H9 (cell line): ENCODE data around the gene GBGT1. TPM values are rescaled to one million over a fixed set of nuclear protein-coding genes. Genes with fewer than 3 reads are reported as not detected.

Experiments used
- DNase-seq: peaks from one replicate; pipeline ENCODE4 v3.0.0-alpha.2; 2017
- H2AFZ ChIP-seq: one replicate; pipeline ENCODE4 v1.6.1; 2013; ENCODE audit warnings: mild to moderate bottlenecking, low read length, control low read depth, moderate library complexity
- H2AK5ac ChIP-seq: 2 replicates; pipeline ENCODE4 v1.6.1; 2013; ENCODE audit warnings: low read length, control low read depth, mixed read lengths; ENCODE audit not compliant: insufficient read length
- H2BK120ac ChIP-seq: one replicate; pipeline ENCODE4 v1.6.1; 2013; ENCODE audit warnings: low read depth, mild to moderate bottlenecking, low read length, control low read depth, inconsistent platforms; ENCODE audit not compliant: poor library complexity, severe bottlenecking
- H2BK12ac ChIP-seq: 2 replicates; pipeline ENCODE4 v1.6.1; 2013; ENCODE audit warnings: low read length, control low read depth, mixed read lengths, low read depth; ENCODE audit not compliant: insufficient read length
- H2BK15ac ChIP-seq: 2 replicates; pipeline ENCODE4 v1.6.1; 2013; ENCODE audit warnings: low read depth, low read length, control low read depth
- H2BK20ac ChIP-seq: one replicate; pipeline ENCODE4 v1.6.1; 2013; ENCODE audit warnings: low read depth, mild to moderate bottlenecking, low read length, control low read depth, inconsistent platforms; ENCODE audit not compliant: poor library complexity, severe bottlenecking
- H2BK5ac ChIP-seq: 2 replicates; pipeline ENCODE4 v1.6.1; 2013; ENCODE audit warnings: low read length, control low read depth, mixed read lengths; ENCODE audit not compliant: insufficient read length
- H3K14ac ChIP-seq: 2 replicates; pipeline ENCODE4 v1.6.1; 2013; ENCODE audit warnings: low read length, control low read depth; ENCODE audit not compliant: insufficient read depth
- H3K18ac ChIP-seq: 2 replicates; pipeline ENCODE4 v1.6.1; 2013; ENCODE audit warnings: low read depth, mild to moderate bottlenecking, mixed read lengths, low read length, control low read depth; ENCODE audit not compliant: insufficient read length
- H3K23ac ChIP-seq: 2 replicates; pipeline ENCODE4 v1.6.1; 2013; ENCODE audit warnings: low read length, control low read depth, mixed read lengths, low read depth; ENCODE audit not compliant: insufficient read length
- H3K23me2 ChIP-seq: 2 replicates; pipeline ENCODE4 v1.6.1; 2013; ENCODE audit warnings: low read depth, mild to moderate bottlenecking, mixed read lengths, low read length, control low read depth; ENCODE audit not compliant: insufficient read length, poor library complexity, severe bottlenecking
- H3K27ac ChIP-seq: 2 replicates; pipeline ENCODE4 v1.5.1; 2013; ENCODE audit warnings: low read length, control low read depth, mixed read lengths, low read depth; ENCODE audit not compliant: insufficient read length
- H3K27me3 ChIP-seq: 2 replicates; pipeline ENCODE4 v1.6.1; 2013; ENCODE audit warnings: low read length, control low read depth, inconsistent platforms; ENCODE audit not compliant: insufficient read depth
- H3K4ac ChIP-seq: 2 replicates; pipeline ENCODE4 v1.6.1; 2013; ENCODE audit warnings: low read depth, mild to moderate bottlenecking, control low read depth, inconsistent platforms, low read length, moderate library complexity
- H3K4me1 ChIP-seq: 2 replicates; pipeline ENCODE4 v1.6.1; 2013; ENCODE audit warnings: low read length, control low read depth, inconsistent platforms; ENCODE audit not compliant: insufficient read depth
- H3K4me2 ChIP-seq: 2 replicates; pipeline ENCODE4 v1.6.1; 2013; ENCODE audit warnings: low read length, control low read depth, mixed read lengths; ENCODE audit not compliant: insufficient read length, insufficient read depth
- H3K56ac ChIP-seq: 2 replicates; pipeline ENCODE4 v1.6.1; 2013; ENCODE audit warnings: low read depth, mild to moderate bottlenecking, mixed read lengths, low read length, control low read depth; ENCODE audit not compliant: insufficient read length
- H3K79me1 ChIP-seq: 2 replicates; pipeline ENCODE4 v1.6.1; 2013; ENCODE audit warnings: low read depth, mild to moderate bottlenecking, moderate library complexity, low read length, control low read depth, inconsistent platforms; ENCODE audit not compliant: insufficient read depth, poor library complexity, severe bottlenecking
- H3K79me2 ChIP-seq: 2 replicates; pipeline ENCODE4 v1.6.1; 2013; ENCODE audit warnings: low read length, control low read depth, inconsistent platforms; ENCODE audit not compliant: insufficient read depth
- H3K9ac ChIP-seq: 2 replicates; pipeline ENCODE4 v1.6.1; 2013; ENCODE audit warnings: low read length, control low read depth, mixed read lengths; ENCODE audit not compliant: insufficient read length; ENCODE audit errors: extremely low read depth
- H3K9me3 ChIP-seq: one replicate; pipeline ENCODE4 v1.6.1; 2013; ENCODE audit warnings: low read depth, low read length, inconsistent platforms; ENCODE audit not compliant: control insufficient read depth
- H3T11ph ChIP-seq: one replicate; pipeline ENCODE4 v1.6.1; 2013; ENCODE audit warnings: mild to moderate bottlenecking, low read length, control low read depth, inconsistent platforms
- H4K20me1 ChIP-seq: one replicate; pipeline ENCODE4 v1.6.1; 2013; ENCODE audit not compliant: control insufficient read depth, insufficient read length, insufficient read depth
- H4K5ac ChIP-seq: 2 replicates; pipeline ENCODE4 v1.6.1; 2013; ENCODE audit warnings: low read depth, mild to moderate bottlenecking, mixed read lengths, low read length, control low read depth; ENCODE audit not compliant: insufficient read length
- H4K8ac ChIP-seq: replicated peaks from 2 replicates; pipeline ENCODE4 v1.6.1; 2013; ENCODE audit warnings: low read length, control low read depth, mixed read lengths, low read depth; ENCODE audit not compliant: insufficient read length
- H4K91ac ChIP-seq: 2 replicates; pipeline ENCODE4 v1.6.1; 2013; ENCODE audit warnings: low read depth, mild to moderate bottlenecking, moderate library complexity, mixed read lengths, low read length, control low read depth; ENCODE audit not compliant: insufficient read length
- H3K27ac Mint-ChIP-seq, 3 experiments: 2 replicates in 2 of 3; 3 replicates in 1 of 3; pipeline ENCODE4 v1.8.0; 2020 to 2021; ENCODE audit warnings: mixed read lengths in 3 of 3, mild to moderate bottlenecking in 1 of 3, moderate library complexity in 1 of 3
- H3K27me3 Mint-ChIP-seq: 2 replicates; pipeline ENCODE4 v1.8.0; 2021; ENCODE audit warnings: low read depth, mild to moderate bottlenecking, moderate library complexity, mixed read lengths
- H3K36me3 Mint-ChIP-seq, 3 experiments: 2 replicates in 2 of 3; 3 replicates in 1 of 3; pipeline ENCODE4 v1.8.0; 2020 to 2021; ENCODE audit warnings: low read depth in 3 of 3, mixed read lengths in 3 of 3; ENCODE audit not compliant: insufficient read depth in 1 of 3
- H3K4me1 Mint-ChIP-seq, 2 experiments: 2 replicates each; pipeline ENCODE4 v1.8.0; 2020; ENCODE audit warnings: mixed read lengths in 2 of 2
- H3K4me3 Mint-ChIP-seq, 2 experiments: 2 replicates in 1 of 2; 3 replicates in 1 of 2; pipeline ENCODE4 v1.8.0; 2020 to 2021; ENCODE audit warnings: mild to moderate bottlenecking in 2 of 2, mixed read lengths in 2 of 2, moderate library complexity in 1 of 2
- H3K9me3 Mint-ChIP-seq, 2 experiments: 2 replicates in 1 of 2; 3 replicates in 1 of 2; pipeline ENCODE4 v1.8.0; 2020; ENCODE audit warnings: mild to moderate bottlenecking in 2 of 2, mixed read lengths in 2 of 2, moderate library complexity in 1 of 2
- WGBS: extraction: QIAGEN DNeasy Blood & Tissue Kit; methylation state at CpG from one replicate; pipeline ENCODE4 v1.1.7; 2013; ENCODE audit warnings: missing lambda C conversion rate, low lambda C conversion rate, mixed read lengths; ENCODE audit not compliant: insufficient read length; ENCODE audit errors: extremely low coverage; 5-methylcytosine and 5-hydroxymethylcytosine counted together
- total RNA-seq: library from RNA; stranded (reverse); gene quantifications from 2 replicates; pipeline ENCODE4 v1.2.1, GENCODE V29; 2021
- TF ChIP-seq, protein P1 (sequence below): fragments of 200-600 bp; sonication (generic); conservative IDR thresholded peaks from 3 replicates; pipeline ENCODE4 v1.8.0; 2021; ENCODE audit warnings: antibody characterized with exemption, mild to moderate bottlenecking

Gene GBGT1
- total RNA-seq, 1 experiment from 2014 or later: 9.3 TPM

DNA sequence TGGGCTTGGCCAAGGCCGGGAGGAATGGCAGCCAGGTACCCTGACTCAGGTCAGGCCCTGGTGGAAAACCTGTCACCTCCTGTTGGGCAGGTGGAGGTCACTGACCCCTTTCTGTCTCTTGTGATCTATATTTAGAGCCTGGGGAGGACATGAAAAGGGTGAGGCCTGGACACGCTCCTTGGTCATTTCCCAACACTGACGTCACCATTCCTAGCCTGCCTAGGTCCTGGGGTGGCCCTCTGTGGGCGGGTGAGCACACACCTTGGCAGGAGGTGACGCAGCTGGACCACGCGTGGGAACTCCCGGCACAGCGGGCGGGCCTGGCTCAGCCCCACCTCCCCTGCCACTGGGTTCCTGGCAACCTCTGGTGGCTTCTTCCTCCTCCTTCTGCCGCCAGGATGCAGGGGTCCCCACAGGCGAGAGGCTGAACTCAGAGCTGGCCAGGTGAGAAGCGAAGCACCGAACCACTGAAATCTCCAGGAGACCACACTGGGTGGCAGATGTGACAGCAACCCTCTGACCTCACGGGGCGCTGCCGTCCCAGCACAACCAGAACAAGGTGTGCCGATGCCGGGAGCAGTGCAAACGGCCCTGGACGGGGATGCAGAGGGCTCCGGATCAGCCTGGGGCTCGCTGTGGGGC is 36.3 kb downstream of the GBGT1 start:
- no peak overlapping the region for H3K4me3 Mint-ChIP-seq
- Histone ChIP-seq H3K4ac (no peak overlapping the region), H3K4me2 (no peak overlapping the region), H2BK120ac (no peak overlapping the region), H3K9me3 (no peaks in the 10 kb centered on the region), H2AK5ac (no peak overlapping the region), H2AFZ (no peak overlapping the region), H3K4me1 (no peaks in the 10 kb centered on the region), H4K20me1 (no peaks in the 10 kb centered on the region), H2BK15ac (no peak overlapping the region), H4K91ac (no peak overlapping the region), H4K8ac (no peak overlapping the region), H3T11ph (no peak overlapping the region), H4K5ac (no peak overlapping the region), H2BK12ac (no peak overlapping the region), H3K18ac (no peak overlapping the region), H3K23me2 (no peaks in the 10 kb centered on the region), H2BK20ac (no peak overlapping the region), H3K56ac (no peak overlapping the region), H3K27ac (no peak overlapping the region), H3K23ac (no peak overlapping the region), H3K79me2 (no peaks in the 10 kb centered on the region), H3K27me3 (no peaks in the 10 kb centered on the region; the same call in 1 of the 2 replicates), H3K79me1 (no peaks in the 10 kb centered on the region), H3K9ac (no peak overlapping the region), H3K14ac (no peak overlapping the region), H2BK5ac (no peak overlapping the region)
- no CpG with 5 or more reads among the region's 23 CpGs for whole genome bisulfite sequencing
- no peak for DNase-seq
- 0 out of 7 replicates have a peak overlapping the region, but pooled peaks of 1 of the 3 experiments have one; percentile 28 for H3K27ac Mint-ChIP-seq
- H3K36me3 Mint-ChIP-seq: no peaks in the 10 kb centered on the region
- H3K4me1 Mint-ChIP-seq: peaks cover 0 to 4% of the 10 kb centered on the region in 2 experiments; a peak in 2 of 4 replicates
- TF ChIP-seq, protein P1, sequence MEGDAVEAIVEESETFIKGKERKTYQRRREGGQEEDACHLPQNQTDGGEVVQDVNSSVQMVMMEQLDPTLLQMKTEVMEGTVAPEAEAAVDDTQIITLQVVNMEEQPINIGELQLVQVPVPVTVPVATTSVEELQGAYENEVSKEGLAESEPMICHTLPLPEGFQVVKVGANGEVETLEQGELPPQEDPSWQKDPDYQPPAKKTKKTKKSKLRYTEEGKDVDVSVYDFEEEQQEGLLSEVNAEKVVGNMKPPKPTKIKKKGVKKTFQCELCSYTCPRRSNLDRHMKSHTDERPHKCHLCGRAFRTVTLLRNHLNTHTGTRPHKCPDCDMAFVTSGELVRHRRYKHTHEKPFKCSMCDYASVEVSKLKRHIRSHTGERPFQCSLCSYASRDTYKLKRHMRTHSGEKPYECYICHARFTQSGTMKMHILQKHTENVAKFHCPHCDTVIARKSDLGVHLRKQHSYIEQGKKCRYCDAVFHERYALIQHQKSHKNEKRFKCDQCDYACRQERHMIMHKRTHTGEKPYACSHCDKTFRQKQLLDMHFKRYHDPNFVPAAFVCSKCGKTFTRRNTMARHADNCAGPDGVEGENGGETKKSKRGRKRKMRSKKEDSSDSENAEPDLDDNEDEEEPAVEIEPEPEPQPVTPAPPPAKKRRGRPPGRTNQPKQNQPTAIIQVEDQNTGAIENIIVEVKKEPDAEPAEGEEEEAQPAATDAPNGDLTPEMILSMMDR: no peak
- peaks cover 22% of the 10 kb centered on the region for H3K27me3 Mint-ChIP-seq
- no peaks in the 10 kb centered on the region for H3K9me3 Mint-ChIP-seq
